BLaER1 treated with 17β-estradiol and CSF1 and Interleukin-3, amounts not matched to agents 10 nM and 100 nM (cell line): ENCODE data around the gene TMC6.
"Not testable (repeated sequence)": the region's sequence is repeated elsewhere in the genome, so short reads cannot be mapped to it uniquely, and the experiment has no call there.

Experiments
- H3K27ac ChIP-seq, 11 experiments: shearing (Covaris generic); formaldehyde crosslinking; 2 replicates each; pipeline ENCODE4 v1.8.1; 2022
- H3K27me3 ChIP-seq, 11 experiments: shearing (Covaris generic); formaldehyde crosslinking; 2 replicates each; pipeline ENCODE4 v1.8.1; 2022
- H3K36me3 ChIP-seq, 11 experiments: shearing (Covaris generic); formaldehyde crosslinking; 2 replicates each; pipeline ENCODE4 v1.8.1; 2022
- H3K4me1 ChIP-seq, 10 experiments: shearing (Covaris generic); formaldehyde crosslinking; 2 replicates each; pipeline ENCODE4 v1.8.1; 2022
- H3K4me2 ChIP-seq, 11 experiments: shearing (Covaris generic); formaldehyde crosslinking; 2 replicates each; pipeline ENCODE4 v1.8.1; 2022
- H3K4me3 ChIP-seq, 10 experiments: shearing (Covaris generic); formaldehyde crosslinking; 2 replicates each; pipeline ENCODE4 v1.8.1; 2022
- H3K9ac ChIP-seq, 11 experiments: shearing (Covaris generic); formaldehyde crosslinking; 2 replicates each; pipeline ENCODE4 v1.8.1; 2022
- H3K9me3 ChIP-seq, 11 experiments: shearing (Covaris generic); formaldehyde crosslinking; replicated peaks in 1 of 11; 2 replicates each; pipeline ENCODE4 v1.8.1; 2022
- H4K20me1 ChIP-seq, 11 experiments: shearing (Covaris generic); formaldehyde crosslinking; 2 replicates each; pipeline ENCODE4 v1.8.1; 2022
- Cebpa-rat ChIP-seq, 11 experiments: shearing (Covaris generic); IDR thresholded peaks; 2 replicates each; pipeline ENCODE4 v1.8.1; 2022

TMC6 gene

DNA sequence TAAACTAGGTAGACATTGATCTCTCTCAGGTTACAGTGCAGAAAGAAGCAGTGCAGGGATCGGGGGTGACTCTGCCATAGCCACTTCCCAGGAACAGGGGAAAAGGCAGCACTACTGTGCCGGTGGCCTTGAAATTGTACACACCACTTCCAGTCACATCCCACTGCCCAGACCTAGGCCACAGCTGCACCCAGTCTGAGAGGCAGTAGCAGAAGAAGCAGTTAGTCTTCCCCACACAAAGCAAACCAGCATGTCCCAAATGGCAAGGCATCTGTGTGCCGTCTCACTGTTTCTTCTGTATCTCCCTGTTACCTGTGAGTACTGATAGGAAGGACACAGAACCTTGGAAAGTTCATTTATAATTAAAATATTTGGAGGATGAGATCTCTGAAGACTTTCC is 47.0 kb downstream of the TMC6 start:
- Histone ChIP-seq H3K27ac (no peak overlapping the region), H3K4me3 (no peak overlapping the region), H3K36me3 (peaks cover 27 to 86% (median 48%) of the 10 kb centered on the region in 11 experiments), H3K4me1 (peaks cover 0 to 13% (median 6%) of the 10 kb centered on the region in 10 experiments; a peak in 8 of 20 replicates), H4K20me1 (no peaks in the 10 kb centered on the region), H3K9me3 (no peaks in the 10 kb centered on the region), H3K27me3 (no peaks in the 10 kb centered on the region), H3K4me2 (no peak overlapping the region), H3K9ac (0 out of 22 replicates have a peak overlapping the region, but pooled peaks of 1 of the 11 experiments have one; percentile 9)
- TF ChIP-seq Cebpa-rat (IDR thresholded peaks at IDR 0.05), result no peak

DNA sequence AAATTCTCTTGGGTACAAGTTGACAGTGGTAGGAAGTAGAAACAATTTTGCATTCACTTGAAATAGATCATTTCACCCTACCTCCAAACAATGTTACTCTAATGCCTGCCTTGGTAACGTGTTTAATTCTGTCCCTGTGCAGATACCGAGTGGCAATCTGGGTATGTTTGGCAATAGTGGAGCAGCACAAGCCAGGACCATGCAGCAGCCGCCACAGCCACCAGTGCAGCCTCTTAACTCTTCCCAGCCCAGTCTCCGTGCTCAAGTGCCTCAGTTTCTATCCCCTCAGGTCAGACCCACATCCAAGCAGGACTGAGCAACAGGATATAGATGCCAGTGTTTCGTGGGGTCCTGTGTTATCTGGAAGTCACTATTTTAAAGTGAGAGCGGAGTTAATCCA is 49.3 kb downstream of the TMC6 start:
- no peak overlapping the region for H3K4me3 ChIP-seq
- no peak overlapping the region for H3K4me2 ChIP-seq
- peaks cover 0 to 13% (median 6%) of the 10 kb centered on the region in 10 experiments; a peak in 8 of 20 replicates for H3K4me1 ChIP-seq
- no peak overlapping the region for H3K9ac ChIP-seq
- TF ChIP-seq Cebpa-rat (IDR thresholded peaks at IDR 0.05), result no peak
- peaks cover 45 to 92% (median 68%) of the 10 kb centered on the region in 11 experiments for H3K36me3 ChIP-seq
- no peaks in the 10 kb centered on the region; a peak in 2 of 22 replicates for H4K20me1 ChIP-seq
- H3K27ac ChIP-seq, result no peak overlapping the region
- H3K27me3 ChIP-seq, result no peaks in the 10 kb centered on the region
- H3K9me3 ChIP-seq, result no peaks in the 10 kb centered on the region

DNA sequence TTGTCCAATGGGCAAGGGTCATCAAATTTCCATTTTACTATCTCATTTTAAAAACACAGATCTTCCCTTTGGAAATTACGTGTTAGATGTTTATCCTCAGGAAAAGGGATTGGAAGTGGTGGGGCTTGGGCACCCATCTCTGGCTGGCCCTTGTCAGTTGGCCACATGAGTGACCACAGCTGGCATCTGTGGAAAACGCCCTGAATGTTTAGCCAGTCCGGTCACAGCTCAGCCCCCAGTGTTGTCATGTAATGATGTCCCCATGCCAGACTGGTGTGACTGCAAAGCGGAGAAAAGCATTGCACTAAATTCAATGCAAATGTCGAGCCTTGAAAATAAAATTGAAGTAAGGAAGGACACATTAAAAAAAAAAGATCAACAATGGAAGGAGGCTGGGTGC is 53.0 kb downstream of the TMC6 start:
- Histone ChIP-seq H3K27ac (no peak overlapping the region), H3K36me3 (peaks cover 77 to 100% (median 96%) of the 10 kb centered on the region in 11 experiments), H3K4me2 (no peak overlapping the region), H4K20me1 (no peaks in the 10 kb centered on the region; a peak in 2 of 22 replicates), H3K9me3 (no peaks in the 10 kb centered on the region), H3K4me1 (no peaks in the 10 kb centered on the region), H3K27me3 (no peaks in the 10 kb centered on the region), H3K4me3 (no peak overlapping the region), H3K9ac (no peak overlapping the region)
- no peak for TF ChIP-seq Cebpa-rat (IDR thresholded peaks at IDR 0.05)

DNA sequence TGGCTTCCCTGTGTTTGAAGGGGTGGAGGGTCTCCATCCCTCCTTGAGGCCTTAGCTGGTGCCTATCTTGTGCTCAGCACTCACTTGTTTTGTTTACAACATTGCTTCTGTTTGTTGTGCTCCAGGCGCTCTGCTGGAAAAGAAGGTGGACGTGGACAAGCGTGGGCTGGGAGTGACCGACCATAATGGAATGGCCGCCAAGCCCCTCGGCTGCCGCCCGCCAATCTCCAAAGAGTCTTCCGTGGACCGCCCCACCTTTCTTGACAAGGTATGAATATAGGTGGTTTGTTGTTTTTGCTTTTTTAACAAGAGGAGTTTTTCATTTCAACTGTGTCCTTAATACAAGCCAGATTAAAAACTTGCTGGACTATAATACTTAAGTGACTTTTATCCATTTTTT is 53.5 kb downstream of the TMC6 start:
- H3K4me1 ChIP-seq, result no peaks in the 10 kb centered on the region
- peaks cover 77 to 99% (median 91%) of the 10 kb centered on the region in 11 experiments for H3K36me3 ChIP-seq
- no peaks in the 10 kb centered on the region for H3K27me3 ChIP-seq
- no peaks in the 10 kb centered on the region; a peak in 2 of 22 replicates for H4K20me1 ChIP-seq
- no peak overlapping the region for H3K27ac ChIP-seq
- no peak overlapping the region for H3K4me2 ChIP-seq
- TF ChIP-seq Cebpa-rat (IDR thresholded peaks at IDR 0.05), result no peak
- no peak overlapping the region for H3K9ac ChIP-seq
- no peaks in the 10 kb centered on the region for H3K9me3 ChIP-seq
- no peak overlapping the region for H3K4me3 ChIP-seq

DNA sequence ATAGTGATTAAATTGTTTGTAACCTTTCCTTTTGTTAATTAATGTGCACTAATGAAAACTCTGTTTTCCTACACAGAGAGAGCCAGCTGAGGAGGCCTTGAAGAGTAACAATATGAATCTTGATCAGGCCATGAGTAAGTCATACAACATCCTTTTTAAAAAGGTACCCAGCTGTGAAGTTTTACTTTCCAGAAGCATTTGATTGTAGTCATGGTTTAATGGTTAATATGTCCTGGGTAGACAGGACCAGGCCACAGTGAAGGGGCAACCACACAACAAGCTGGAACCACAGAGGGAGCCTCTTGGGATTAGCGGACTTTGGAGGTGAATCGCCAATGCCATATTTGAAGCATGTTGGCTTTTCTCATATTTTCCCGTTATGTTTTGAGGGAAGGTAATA is 55.6 kb downstream of the TMC6 start:
- Histone ChIP-seq H3K9me3 (no peaks in the 10 kb centered on the region), H3K9ac (no peak overlapping the region), H3K27ac (no peak overlapping the region), H3K36me3 (peaks cover 67 to 98% (median 91%) of the 10 kb centered on the region in 11 experiments), H4K20me1 (no peaks in the 10 kb centered on the region; a peak in 2 of 22 replicates), H3K4me1 (peaks cover 0 to 12% (median 3%) of the 10 kb centered on the region in 10 experiments; a peak in 7 of 20 replicates), H3K4me2 (no peak overlapping the region), H3K27me3 (no peaks in the 10 kb centered on the region), H3K4me3 (no peak overlapping the region)
- no peak for TF ChIP-seq Cebpa-rat (IDR thresholded peaks at IDR 0.05)

DNA sequence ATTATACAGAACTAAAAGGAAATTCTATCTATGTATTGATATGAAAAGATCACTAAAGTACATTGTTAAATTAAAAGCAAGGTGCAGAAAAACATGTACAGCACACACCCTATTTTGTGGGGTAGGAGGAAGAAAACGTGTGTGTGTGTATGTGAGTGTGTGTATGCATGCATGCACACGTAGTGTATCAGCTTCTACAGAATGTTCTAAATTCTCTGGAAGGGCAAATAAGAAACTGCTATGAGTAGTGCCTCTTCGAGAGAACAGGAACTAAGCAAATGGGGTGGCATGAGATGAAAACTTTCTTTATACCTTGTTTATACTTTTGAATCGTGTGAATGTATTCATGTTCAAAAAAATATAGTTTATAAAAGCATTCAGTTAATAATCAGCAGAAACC is 58.9 kb downstream of the TMC6 start:
- H3K27ac ChIP-seq, result no peak overlapping the region
- no peak overlapping the region for H3K4me2 ChIP-seq
- no peak for TF ChIP-seq Cebpa-rat (IDR thresholded peaks at IDR 0.05)
- peaks cover 0 to 12% (median 3%) of the 10 kb centered on the region in 10 experiments; a peak in 7 of 20 replicates for H3K4me1 ChIP-seq
- no peaks in the 10 kb centered on the region; a peak in 1 of 22 replicates for H4K20me1 ChIP-seq
- H3K9me3 ChIP-seq, result no peaks in the 10 kb centered on the region
- peaks cover 40 to 97% (median 75%) of the 10 kb centered on the region in 11 experiments for H3K36me3 ChIP-seq
- H3K27me3 ChIP-seq, result no peaks in the 10 kb centered on the region
- H3K9ac ChIP-seq, result no peak overlapping the region
- H3K4me3 ChIP-seq, result no peak overlapping the region

DNA sequence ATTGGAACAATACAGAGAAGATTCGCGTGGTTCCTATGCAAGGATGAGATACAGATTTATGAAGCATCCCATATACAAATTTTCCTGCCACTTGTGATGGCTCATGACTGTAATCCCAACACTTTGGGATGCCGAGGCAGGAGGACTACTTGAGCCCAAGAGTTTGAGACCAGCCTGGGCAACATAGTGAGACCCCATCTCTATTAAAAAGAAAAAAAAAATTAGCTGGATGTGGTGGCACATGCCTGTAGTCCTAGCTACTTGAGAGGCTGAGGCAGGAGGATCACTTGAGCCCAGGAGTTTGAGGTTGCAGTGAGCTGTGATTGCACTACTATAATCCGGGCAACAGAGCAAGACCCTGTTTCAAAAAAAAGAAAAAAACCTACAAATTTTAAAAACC is 61.6 kb downstream of the TMC6 start:
- H3K9me3 ChIP-seq, H3K27ac ChIP-seq, H3K4me3 ChIP-seq, H3K4me2 ChIP-seq, H4K20me1 ChIP-seq, H3K9ac ChIP-seq, H3K27me3 ChIP-seq: not testable (repeated sequence)
- Histone ChIP-seq H3K4me1 (peaks cover 0 to 12% (median 3%) of the 10 kb centered on the region in 10 experiments; a peak in 7 of 20 replicates), H3K36me3 (peaks cover 14 to 78% (median 52%) of the 10 kb centered on the region in 11 experiments; a peak in 21 of 22 replicates)

DNA sequence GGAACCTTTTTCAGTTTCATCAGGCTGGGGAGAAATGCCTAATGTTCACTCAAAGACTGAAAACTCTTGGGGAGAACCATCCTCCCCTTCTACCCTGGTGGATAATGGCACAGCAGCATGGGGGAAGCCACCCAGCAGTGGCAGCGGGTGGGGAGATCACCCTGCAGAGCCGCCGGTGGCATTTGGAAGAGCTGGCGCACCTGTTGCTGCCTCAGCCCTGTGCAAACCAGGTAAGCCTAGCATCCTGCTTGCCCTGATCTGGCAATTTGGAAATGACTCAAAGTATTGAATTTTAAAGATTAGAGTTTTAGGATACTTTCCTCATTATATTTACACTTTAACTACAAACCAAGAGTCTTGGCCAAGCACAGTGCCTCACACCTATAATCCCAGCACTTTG is 63.8 kb downstream of the TMC6 start:
- Histone ChIP-seq H3K27me3 (no peaks in the 10 kb centered on the region), H3K9ac (no peak overlapping the region), H3K27ac (no peak overlapping the region), H4K20me1 (no peaks in the 10 kb centered on the region), H3K9me3 (no peaks in the 10 kb centered on the region), H3K4me1 (peaks cover 0 to 12% (median 3%) of the 10 kb centered on the region in 10 experiments; a peak in 7 of 20 replicates), H3K4me2 (no peak overlapping the region), H3K4me3 (no peak overlapping the region), H3K36me3 (peaks cover 0 to 55% (median 33%) of the 10 kb centered on the region in 11 experiments; a peak in 19 of 22 replicates)
- TF ChIP-seq Cebpa-rat (IDR thresholded peaks at IDR 0.05), result no peak

DNA sequence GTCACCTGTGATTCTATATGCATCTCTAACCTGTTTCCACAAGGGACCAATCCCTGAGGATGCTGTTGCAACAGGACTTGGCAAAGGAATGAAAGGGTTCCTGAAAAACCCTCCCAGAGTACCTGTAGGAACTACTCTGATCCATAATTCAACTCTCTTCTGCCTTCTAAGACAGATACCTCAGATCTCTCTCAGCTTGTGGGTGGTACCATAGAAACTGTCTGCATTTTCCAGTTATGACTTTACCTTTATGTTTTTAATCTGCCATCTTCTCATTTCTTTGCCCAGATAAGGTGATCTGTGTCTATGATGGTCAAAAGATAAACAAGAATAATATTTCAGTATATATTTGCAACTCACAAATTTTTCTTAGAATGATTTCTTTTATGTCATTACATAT is 65.1 kb downstream of the TMC6 start:
- TF ChIP-seq Cebpa-rat (IDR thresholded peaks at IDR 0.05), result no peak
- H3K36me3 ChIP-seq, result peaks cover 0 to 46% (median 23%) of the 10 kb centered on the region in 11 experiments; a peak in 19 of 22 replicates
- H3K27me3 ChIP-seq, result no peaks in the 10 kb centered on the region
- no peaks in the 10 kb centered on the region for H3K9me3 ChIP-seq
- H3K9ac ChIP-seq, result no peak overlapping the region
- H3K4me2 ChIP-seq, result no peak overlapping the region
- H4K20me1 ChIP-seq, result no peaks in the 10 kb centered on the region
- no peak overlapping the region for H3K4me3 ChIP-seq
- peaks cover 0 to 6% (median 3%) of the 10 kb centered on the region in 10 experiments; a peak in 8 of 20 replicates for H3K4me1 ChIP-seq
- no peak overlapping the region for H3K27ac ChIP-seq

DNA sequence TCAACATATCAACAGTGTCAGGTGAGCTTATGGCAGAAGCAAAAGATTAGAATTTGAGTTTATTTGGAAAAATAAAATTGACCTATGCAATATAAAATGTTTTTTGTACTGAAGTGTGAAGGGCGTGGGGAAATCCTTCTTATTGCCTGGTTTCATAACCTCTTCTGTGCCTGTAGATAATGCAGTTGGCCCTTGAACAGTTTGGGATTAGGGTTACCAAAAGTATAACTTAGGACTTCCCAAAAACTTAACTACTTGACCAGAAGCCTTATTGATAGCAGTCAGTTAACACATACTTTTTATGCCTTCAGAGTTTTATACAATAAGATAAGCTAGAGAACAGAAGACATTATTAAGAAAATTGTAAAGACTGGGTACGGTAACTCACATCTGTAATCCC is 66.0 kb downstream of the TMC6 start:
- Histone ChIP-seq H3K4me2 (no peak overlapping the region), H3K36me3 (peaks cover 0 to 37% (median 17%) of the 10 kb centered on the region in 11 experiments; a peak in 18 of 22 replicates), H3K4me1 (peaks cover 0 to 3% (median 0%) of the 10 kb centered on the region in 10 experiments; a peak in 1 of 20 replicates), H3K4me3 (no peak overlapping the region), H3K27ac (no peak overlapping the region), H4K20me1 (no peaks in the 10 kb centered on the region), H3K9ac (no peak overlapping the region), H3K9me3 (no peaks in the 10 kb centered on the region), H3K27me3 (no peaks in the 10 kb centered on the region)
- TF ChIP-seq Cebpa-rat (IDR thresholded peaks at IDR 0.05), result no peak
